Endothelial cell of umbilical vein (primary cell): Measurements from ENCODE around the gene L3MBTL4. TPM values are rescaled to one million over a fixed set of nuclear protein-coding genes. Genes with fewer than 3 reads are reported as not detected.

Source experiments
- BruUV-seq: library from RNA; stranded (reverse); fragments of 400-500 nt; replicated peaks from 2 replicates; lab custom pipeline; 2021; lab: Mats Ljungman, UMichigan
- CTCF ChIA-PET: fragments of 300-600, 350-600 bp; sonication (Branson Sonifier 250); formaldehyde crosslinking; loops from one replicate; lab custom pipeline; 2021; ENCODE audit warnings: antibody characterized with exemption, inconsistent platforms; lab: Charles Lee
- POLR2A ChIA-PET: fragments of 300-600, 350-600 bp; sonication (Branson Sonifier 250); formaldehyde crosslinking; loops from one replicate; lab custom pipeline; 2021; ENCODE audit warnings: antibody characterized with exemption, inconsistent platforms; lab: Charles Lee
- DNase-seq: peaks from one replicate; pipeline ENCODE4 v3.0.0-alpha.2; 2011; ENCODE audit warnings: low read depth, low spot score
- FAIRE-seq: peaks from 2 replicates; lab custom pipeline; 2011; peaks lifted over from hg19 to GRCh38; lab: Jason Lieb, UNC
- H2AFZ ChIP-seq: 2 replicates; pipeline ENCODE4 v1.6.0; 2012; ENCODE audit warnings: low read depth, low read length, control low read depth, inconsistent platforms
- H3K27ac ChIP-seq: 2 replicates; pipeline ENCODE4 v1.5.1; 2011; ENCODE audit warnings: low read depth, mild to moderate bottlenecking, control low read depth, low read length, moderate library complexity; ENCODE audit not compliant: insufficient read depth
- H3K27me3 ChIP-seq, 2 experiments: 2 replicates each; pipeline versions ENCODE4 v1.6.0 to v1.6.1; 2011; ENCODE audit warnings: low read length in 2 of 2, mixed read lengths in 1 of 2; ENCODE audit not compliant: control insufficient read depth in 2 of 2, insufficient read depth in 2 of 2
- H3K36me3 ChIP-seq, 2 experiments: 2 replicates in 1 of 2; 3 replicates in 1 of 2; pipeline ENCODE4 v1.5.1; 2011; ENCODE audit warnings: low read length in 2 of 2, mild to moderate bottlenecking in 1 of 2, moderate library complexity in 1 of 2; ENCODE audit not compliant: control insufficient read depth in 2 of 2, insufficient read depth in 2 of 2; ENCODE audit errors: extremely low read depth in 1 of 2
- H3K4me1 ChIP-seq: 3 replicates; pipeline ENCODE4 v1.5.1; 2011; ENCODE audit warnings: mild to moderate bottlenecking, low read length; ENCODE audit not compliant: control insufficient read depth, insufficient read depth; ENCODE audit errors: extremely low read depth
- H3K4me2 ChIP-seq: 2 replicates; pipeline ENCODE4 v1.6.1; 2011; ENCODE audit warnings: low read length, control low read depth, mixed read lengths; ENCODE audit not compliant: insufficient read depth
- H3K4me3 ChIP-seq, 3 experiments: fragments of 200-600 bp in 1 of 3; sonication (generic), shearing (Covaris generic) in 1 of 3; replicated peaks in 1 of 3; 2 replicates each; pipeline ENCODE4 v1.5.1; 2011 to 2016; ENCODE audit warnings: control low read depth in 3 of 3, low read length in 3 of 3, mild to moderate bottlenecking in 2 of 3, inconsistent platforms in 1 of 3, low read depth in 1 of 3, moderate library complexity in 1 of 3; ENCODE audit not compliant: insufficient read depth in 1 of 3
- H3K79me2 ChIP-seq: 2 replicates; pipeline ENCODE4 v1.6.0; 2012; ENCODE audit warnings: low read length, inconsistent platforms; ENCODE audit not compliant: control insufficient read depth, insufficient read depth
- H3K9ac ChIP-seq: replicated peaks from 2 replicates; pipeline ENCODE3; 2011; ENCODE audit warnings: low read length, control low read depth; ENCODE audit not compliant: insufficient read depth; ENCODE audit errors: extremely low read depth
- H3K9me1 ChIP-seq: replicated peaks from 3 replicates; pipeline ENCODE4 v1.6.0; 2011; ENCODE audit warnings: mild to moderate bottlenecking, low read length; ENCODE audit not compliant: control insufficient read depth, insufficient read depth; ENCODE audit errors: extremely low read depth
- H3K9me3 ChIP-seq: replicated peaks from 2 replicates; pipeline ENCODE4 v1.5.1; 2012; ENCODE audit warnings: low read length, inconsistent platforms; ENCODE audit not compliant: control insufficient read depth, insufficient read depth
- H4K20me1 ChIP-seq: replicated peaks from 2 replicates; pipeline ENCODE3; 2011; ENCODE audit warnings: mild to moderate bottlenecking, low read length; ENCODE audit not compliant: control insufficient read depth, insufficient read depth; ENCODE audit errors: extremely low read depth
- EZH2 ChIP-seq: IDR thresholded peaks from 2 replicates; pipeline ENCODE4 v1.6.1; 2012; ENCODE audit warnings: borderline replicate concordance, low read depth, mild to moderate bottlenecking, moderate library complexity, low read length, inconsistent platforms; ENCODE audit not compliant: severe bottlenecking
- FOS ChIP-seq: IDR thresholded peaks from 2 replicates; pipeline ENCODE4 v1.6.1; 2011; ENCODE audit warnings: mild to moderate bottlenecking, low read length, moderate library complexity, borderline replicate concordance; ENCODE audit not compliant: insufficient read depth
- GATA2 ChIP-seq: IDR thresholded peaks from 2 replicates; pipeline ENCODE4 v1.7.0; 2011; ENCODE audit warnings: low read depth, mild to moderate bottlenecking, moderate library complexity, mixed read lengths, low read length; ENCODE audit not compliant: insufficient read length, insufficient read depth
- JUN ChIP-seq: IDR thresholded peaks from 2 replicates; pipeline ENCODE4 v1.6.1; 2011; ENCODE audit warnings: borderline replicate concordance, low read depth; ENCODE audit not compliant: insufficient read length, insufficient read depth
- MYC ChIP-seq: IDR thresholded peaks from one replicate; pipeline ENCODE4 v1.6.1; 2011; ENCODE audit warnings: mild to moderate bottlenecking, low read depth, low read length
- POLR2A ChIP-seq: IDR thresholded peaks from 2 replicates; pipeline ENCODE4 v1.6.1; 2012; ENCODE audit warnings: low read depth, mild to moderate bottlenecking, control low read depth, low read length
- POLR2AphosphoS5 ChIP-seq: IDR thresholded peaks from 2 replicates; pipeline ENCODE4 v1.6.1; 2012; ENCODE audit warnings: low read depth, mild to moderate bottlenecking, control low read depth, low read length, moderate library complexity; ENCODE audit not compliant: insufficient read depth
- dilution Hi-C: fragments of 300-500 bp; cut with MboI; formaldehyde crosslinking; loops from one replicate; pipeline ENCODE4 v1.15.0; 2019; ENCODE audit warnings: low sequenced_read_pairs; ENCODE audit not compliant: extremely low pct_ligation_motif_present
- intact Hi-C: fragments of 100-400 bp; cut with micrococcal nuclease; formaldehyde crosslinking; loops from one replicate; pipeline ENCODE4 v1.10.0; 2022
- polyA plus RNA-seq, 4 experiments: library from polyadenylated mRNA; depleted of rRNA in 3 of 4; stranded (reverse) in 3 of 4; unstranded in 1 of 4; fragments of >200 nt; gene quantifications; 2 replicates each; pipeline versions ENCODE4 v1.2.1 to v1.2.3, GENCODE V29; 2011 to 2012; ENCODE audit warnings: missing spikeins in 1 of 4
- total RNA-seq: library from RNA; stranded (reverse); gene quantifications from 2 replicates; pipeline ENCODE4 v1.2.3, GENCODE V29; 2021
- TF ChIP-seq, protein P1 (sequence below), 2 donors: IDR thresholded peaks; 1 replicate in 1 of 2; 2 replicates in 1 of 2; pipeline ENCODE4 v1.5.1; 2011; ENCODE audit warnings: low read length in 2 of 2, mild to moderate bottlenecking in 2 of 2, moderate library complexity in 2 of 2, control low read depth in 1 of 2, inconsistent platforms in 1 of 2, low read depth in 1 of 2; ENCODE audit not compliant: insufficient read depth in 1 of 2; ENCODE audit errors: extremely low read depth in 1 of 2
- TF ChIP-seq, protein P2 (sequence below): IDR thresholded peaks from 2 replicates; pipeline ENCODE4 v1.6.1; 2011; ENCODE audit not compliant: insufficient read depth, insufficient read length

Gene L3MBTL4
- total and polyA plus RNA-seq, 2 donors (not counting 3 experiments of a cell fraction or from before 2014, with no cell fraction given): 0.80 TPM; not detected in 1

DNA sequence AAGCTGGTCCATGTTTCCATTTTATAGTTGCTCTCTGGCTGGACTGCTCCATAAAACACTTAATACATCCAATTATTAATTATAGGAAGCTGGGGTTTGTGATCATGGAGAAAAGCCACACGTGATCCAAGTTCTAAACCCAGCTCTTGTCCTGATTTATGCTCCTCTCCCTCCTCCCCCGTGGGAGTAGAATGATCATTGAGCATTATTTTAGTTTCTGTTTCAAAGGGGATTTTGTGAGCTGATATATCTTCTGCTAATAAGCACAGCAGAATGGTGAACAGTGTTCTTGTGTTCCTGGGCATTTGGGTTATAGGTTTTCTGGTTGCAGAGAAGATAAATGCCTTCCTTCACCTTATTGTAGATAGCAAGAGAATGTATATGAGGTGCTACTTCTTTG is 383.7 kb downstream of the L3MBTL4 start:
- dilution Hi-C loops: no loop called here
- Histone ChIP-seq H3K36me3 (no peaks in the 10 kb centered on the region), H3K4me2 (no peak overlapping the region), H3K27ac (no peak overlapping the region), H4K20me1 (no peaks in the 10 kb centered on the region), H3K27me3 (no peaks in the 10 kb centered on the region), H3K9me3 (no peaks in the 10 kb centered on the region), H3K4me1 (no peaks in the 10 kb centered on the region), H3K4me3 (no peak overlapping the region), H3K9me1 (no peaks in the 10 kb centered on the region), H3K9ac (no peak overlapping the region), H3K79me2 (no peaks in the 10 kb centered on the region), H2AFZ (no peak overlapping the region)
- ChIA-PET CTCF (no interaction called here), POLR2A (no interaction called here)
- TF ChIP-seq EZH2: no peak
- TF ChIP-seq, protein P1, sequence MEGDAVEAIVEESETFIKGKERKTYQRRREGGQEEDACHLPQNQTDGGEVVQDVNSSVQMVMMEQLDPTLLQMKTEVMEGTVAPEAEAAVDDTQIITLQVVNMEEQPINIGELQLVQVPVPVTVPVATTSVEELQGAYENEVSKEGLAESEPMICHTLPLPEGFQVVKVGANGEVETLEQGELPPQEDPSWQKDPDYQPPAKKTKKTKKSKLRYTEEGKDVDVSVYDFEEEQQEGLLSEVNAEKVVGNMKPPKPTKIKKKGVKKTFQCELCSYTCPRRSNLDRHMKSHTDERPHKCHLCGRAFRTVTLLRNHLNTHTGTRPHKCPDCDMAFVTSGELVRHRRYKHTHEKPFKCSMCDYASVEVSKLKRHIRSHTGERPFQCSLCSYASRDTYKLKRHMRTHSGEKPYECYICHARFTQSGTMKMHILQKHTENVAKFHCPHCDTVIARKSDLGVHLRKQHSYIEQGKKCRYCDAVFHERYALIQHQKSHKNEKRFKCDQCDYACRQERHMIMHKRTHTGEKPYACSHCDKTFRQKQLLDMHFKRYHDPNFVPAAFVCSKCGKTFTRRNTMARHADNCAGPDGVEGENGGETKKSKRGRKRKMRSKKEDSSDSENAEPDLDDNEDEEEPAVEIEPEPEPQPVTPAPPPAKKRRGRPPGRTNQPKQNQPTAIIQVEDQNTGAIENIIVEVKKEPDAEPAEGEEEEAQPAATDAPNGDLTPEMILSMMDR (IDR thresholded peaks at IDR 0.05; ENCODE audit: extremely low read depth in 1 of 2, insufficient read depth in 1 of 2, low read depth in 1 of 2, low read length in 2 of 2): no peak
- no peak for TF ChIP-seq GATA2
- TF ChIP-seq, protein P2, sequence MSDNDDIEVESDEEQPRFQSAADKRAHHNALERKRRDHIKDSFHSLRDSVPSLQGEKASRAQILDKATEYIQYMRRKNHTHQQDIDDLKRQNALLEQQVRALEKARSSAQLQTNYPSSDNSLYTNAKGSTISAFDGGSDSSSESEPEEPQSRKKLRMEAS: no peak
- no peak for TF ChIP-seq POLR2AphosphoS5
- TF ChIP-seq FOS: no peak
- no peak for TF ChIP-seq JUN
- TF ChIP-seq POLR2A: no peak
- no peak for TF ChIP-seq MYC
- intact Hi-C loops: no loop called here
- no peak for DNase-seq
- FAIRE-seq: no peak
- no TSS peak for BruUV-seq
